ENCODE data around the gene FRMD3.

FRMD3 gene

DNA sequence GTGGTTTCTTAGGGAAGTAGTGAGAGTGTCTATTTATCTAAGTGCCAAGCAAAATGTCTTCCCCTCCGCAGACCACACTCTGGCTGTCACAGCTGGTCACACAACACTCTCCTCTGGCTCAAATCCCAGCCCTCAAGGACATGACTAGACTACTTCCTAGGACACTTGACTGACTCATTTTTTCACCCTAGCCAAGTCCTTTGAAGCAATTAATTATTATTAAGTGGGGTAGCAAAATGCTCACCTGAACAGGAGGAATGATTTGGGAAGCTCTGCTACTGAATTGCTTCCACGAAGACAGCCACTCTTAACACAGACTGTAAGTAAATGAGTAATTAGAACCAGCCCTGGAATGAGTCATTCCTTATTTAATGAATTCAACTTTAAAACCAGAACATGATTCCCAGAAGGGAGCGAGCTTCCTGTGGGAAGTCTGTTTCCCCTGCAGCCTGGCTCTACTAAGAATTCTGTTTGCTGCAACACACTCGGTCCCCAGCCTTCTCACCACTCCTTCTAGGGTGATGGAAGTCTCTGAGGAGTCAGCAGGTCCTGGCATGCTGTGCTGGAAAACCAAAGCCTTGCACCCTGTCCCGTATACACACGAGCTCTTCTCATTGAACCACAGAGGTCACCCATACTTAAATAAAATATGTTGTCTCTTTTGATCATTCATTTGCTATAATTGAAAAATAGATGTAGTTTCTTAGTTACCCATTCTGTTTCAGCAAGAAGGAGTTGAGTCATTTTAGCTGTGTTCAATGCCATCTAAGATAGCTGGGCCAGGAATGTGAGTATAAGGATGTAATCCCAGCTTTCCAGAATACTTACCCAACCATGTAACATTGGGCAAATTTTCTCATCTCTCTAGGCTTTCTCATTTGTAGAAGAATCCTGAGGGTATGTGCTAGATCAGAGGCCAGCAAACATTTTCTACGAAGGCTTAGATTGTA lies 256.6 kb downstream of the FRMD3 start:
- DNase-seq (ENCODE audit: low spot score) = peak; percentile 60

DNA sequence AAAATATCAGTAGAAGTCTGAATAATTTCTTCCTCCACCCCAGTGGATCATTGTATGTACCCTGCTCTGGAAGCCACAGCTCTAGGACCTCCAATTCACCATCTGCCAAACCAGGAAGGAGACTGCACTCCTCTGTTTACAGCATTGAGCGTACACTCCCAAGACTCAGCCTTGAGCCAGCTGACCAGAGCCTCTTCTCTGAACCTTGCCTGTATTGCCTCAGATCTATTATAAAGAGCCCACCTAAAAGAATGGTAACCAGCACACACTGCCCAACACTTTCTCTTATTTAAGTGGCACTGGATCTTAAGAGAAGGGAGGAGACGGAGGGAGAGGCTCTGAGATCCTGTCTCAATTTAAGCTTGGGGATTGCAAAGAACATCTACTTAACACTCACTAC lies 257.4 kb downstream of the FRMD3 start:
- DNase-seq (ENCODE audit: low spot score) = no peak

DNA sequence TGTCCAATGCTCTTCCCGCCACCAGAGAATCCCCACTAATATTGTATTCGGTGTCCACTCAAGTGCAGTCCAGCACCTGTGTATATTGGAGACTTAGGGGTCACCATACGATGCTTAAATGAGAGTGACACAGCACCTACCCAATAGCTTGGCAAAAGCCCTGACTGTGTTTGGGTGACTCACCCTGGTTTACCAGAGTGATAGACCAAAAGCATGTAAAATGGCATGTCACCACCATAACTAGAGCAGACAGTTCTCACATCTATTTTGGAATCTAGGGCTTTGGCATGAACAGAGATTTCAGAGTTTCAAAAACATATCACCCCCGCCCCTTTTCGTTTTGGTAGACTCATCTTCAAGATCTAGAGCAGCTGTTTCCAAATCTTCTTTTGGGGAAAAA lies 257.9 kb downstream of the FRMD3 start:
- no peak for DNase-seq (ENCODE audit: low spot score)

DNA sequence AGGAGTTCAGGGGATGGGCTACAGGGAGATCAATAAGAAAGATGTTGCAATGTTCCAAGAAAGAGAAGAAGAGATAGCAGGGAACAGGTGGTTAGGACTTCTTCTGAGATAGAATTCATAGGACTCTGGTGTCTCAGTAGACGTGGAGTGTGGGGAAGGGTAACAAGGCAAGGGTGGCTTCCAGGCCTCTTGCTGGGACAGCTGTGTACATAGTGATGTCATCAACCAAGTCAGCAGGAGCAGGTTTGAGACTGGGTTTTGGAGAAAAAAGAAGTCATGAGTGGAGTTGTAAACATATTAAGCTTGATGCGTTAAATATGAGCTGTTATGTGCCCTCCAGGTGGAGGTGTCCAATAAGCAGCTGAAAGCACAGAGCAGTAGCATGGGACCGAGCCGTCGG lies 263.4 kb downstream of the FRMD3 start:
- DNase-seq (ENCODE audit: low spot score) = no peak

DNA sequence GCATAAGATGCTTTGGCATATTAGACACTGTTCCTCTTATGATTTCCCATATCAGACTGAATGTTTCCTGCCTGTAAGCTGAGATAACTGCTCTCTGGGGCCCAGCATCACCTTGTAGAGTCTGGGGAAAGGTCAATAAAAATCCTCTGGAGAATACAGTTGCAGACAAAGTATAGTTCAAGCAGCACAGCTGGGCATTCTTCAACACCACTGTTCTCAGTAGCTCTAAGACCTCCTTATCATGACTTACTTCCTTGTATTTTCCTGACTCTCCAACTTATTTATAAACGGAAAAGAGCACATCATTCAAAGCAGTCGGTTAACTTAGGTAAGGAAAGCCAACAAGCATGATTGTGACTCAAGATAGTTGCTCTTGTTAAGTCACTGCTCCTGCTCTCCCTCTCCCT lies 266.5 kb downstream of the FRMD3 start:
- no peak for DNase-seq (ENCODE audit: low spot score)

DNA sequence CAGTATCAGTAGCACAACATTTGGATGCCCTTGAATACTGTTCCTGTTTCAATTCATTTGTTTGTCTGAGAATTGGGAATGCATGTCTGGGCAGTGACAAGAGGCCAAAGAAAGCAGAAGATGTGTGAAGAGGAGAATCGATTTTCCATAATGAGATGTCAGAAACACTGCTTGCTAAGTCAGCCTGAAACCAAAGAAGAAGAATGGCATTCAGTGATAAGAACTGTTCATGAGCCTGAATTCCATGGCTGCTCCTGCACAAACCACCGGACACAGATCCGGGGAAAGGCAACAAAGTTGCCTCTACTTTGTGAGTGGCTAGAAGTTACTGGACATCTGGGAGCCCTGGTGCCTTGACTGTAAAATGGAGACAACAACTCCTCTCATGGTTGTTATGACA lies 268.1 kb downstream of the FRMD3 start:
- DNase-seq (ENCODE audit: low spot score) = no peak

DNA sequence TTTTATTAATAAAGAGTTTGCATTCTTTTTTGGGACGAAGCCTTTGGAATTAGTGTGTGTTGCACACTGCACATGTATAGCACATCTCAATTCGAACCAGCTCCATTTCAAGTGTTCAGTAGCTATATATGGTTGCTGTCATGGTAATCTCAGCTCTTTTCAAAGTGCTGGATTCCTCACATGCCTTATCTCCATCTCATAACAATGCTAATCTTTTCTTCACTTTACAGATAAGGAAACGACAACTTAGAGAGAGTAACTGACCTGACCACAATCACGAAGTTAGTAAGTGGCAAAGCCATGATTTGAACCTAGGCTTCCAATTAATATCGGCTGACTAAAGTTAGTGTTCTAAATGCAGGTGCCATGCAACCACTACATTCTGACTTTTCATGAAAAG lies 270.5 kb downstream of the FRMD3 start:
- no peak for DNase-seq (ENCODE audit: low spot score)

DNA sequence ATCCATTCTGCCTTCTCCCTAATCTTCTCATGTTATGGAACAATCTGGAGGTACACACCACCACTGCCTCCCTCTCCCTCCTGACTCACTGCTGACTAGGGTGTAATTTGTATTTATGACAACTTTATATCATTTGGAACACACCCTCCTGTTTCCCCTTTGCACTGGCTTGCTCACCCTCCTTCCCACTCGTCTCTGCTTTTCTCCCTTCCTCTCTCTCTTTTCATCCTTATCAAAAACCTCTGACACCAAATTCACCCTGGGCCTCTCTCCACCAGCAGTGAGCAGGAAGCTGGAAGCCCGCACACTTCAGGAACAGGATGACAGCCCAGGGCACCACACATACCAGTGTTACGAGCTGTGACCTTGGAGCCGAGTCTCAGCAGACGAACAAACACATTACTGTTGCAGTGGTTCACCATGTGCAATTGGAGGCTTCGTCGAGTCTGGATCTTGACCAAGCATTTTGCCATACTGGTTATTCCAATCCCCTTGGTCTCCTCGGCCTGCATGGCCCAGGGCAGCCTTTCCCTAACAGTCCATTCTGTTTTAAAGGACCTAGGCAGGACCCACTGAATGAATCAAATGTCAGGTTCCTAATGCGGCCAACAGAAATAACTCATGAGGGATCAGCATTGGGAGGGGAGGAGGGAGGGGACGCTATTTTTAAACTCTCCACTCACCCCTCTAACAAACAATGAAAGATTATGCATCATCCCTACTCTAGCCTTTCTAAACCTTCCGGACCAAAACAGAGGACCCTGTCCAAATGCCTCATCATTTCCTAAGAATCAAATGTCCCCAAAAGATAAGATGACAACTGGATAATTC lies 271.3 kb downstream of the FRMD3 start:
- DNase-seq (ENCODE audit: low spot score) = peak; percentile 40

DNA sequence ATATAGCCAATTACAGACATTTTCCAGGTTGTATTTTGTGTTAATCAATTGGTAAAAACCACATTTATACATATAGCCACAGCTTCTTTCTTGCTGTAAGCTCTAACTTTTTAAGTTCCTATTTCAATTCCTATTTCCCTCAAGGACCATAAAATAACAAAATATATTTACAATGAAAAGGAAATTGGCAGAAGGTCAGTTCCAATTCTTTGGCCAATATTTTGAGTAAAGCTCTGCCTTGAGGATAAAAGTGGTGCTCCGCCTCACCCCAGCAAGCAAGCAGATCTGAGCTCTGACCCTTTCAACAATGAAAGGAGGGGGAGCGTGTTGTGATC lies 271.9 kb downstream of the FRMD3 start:
- DNase-seq (ENCODE audit: low spot score) = no peak

DNA sequence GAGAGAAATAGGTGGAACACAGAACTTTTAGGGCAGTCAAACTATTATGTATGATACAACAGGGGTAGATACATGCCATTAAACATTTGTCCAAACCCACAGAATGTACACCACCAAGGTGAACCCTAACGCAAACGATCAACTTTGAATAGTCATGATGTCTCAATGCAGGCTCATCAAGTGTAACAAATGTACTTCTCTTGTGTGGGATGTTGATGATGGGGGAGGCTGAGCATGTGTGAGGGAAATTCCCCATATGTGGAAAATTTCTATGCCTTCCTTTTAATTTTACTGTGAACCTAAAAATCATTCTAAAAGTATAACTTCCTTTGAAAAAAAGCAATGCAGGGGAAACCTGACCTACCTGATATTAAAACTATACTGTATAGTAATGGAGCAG lies 273.9 kb downstream of the FRMD3 start:
- DNase-seq (ENCODE audit: low spot score) = no peak

DNA sequence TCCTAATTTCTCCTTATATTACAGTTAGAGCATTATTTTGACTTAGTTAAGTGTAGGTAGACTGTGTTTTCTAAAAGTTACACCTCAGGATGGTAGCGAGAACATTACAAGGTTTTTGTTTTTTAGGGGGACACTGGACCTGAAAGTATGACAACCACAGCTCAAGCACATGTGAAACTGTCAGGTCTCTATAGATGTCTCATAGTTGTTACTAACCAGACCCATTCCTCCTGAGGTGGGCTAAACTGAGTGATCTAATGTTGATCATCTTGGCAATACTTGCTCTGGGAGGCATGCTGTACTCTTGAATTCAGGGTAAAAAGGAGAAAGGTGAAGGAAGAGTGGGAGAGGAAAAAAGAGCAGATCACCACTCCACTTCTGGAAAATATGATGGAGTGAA lies 278.6 kb downstream of the FRMD3 start:
- DNase-seq (ENCODE audit: low spot score) = no peak

DNA sequence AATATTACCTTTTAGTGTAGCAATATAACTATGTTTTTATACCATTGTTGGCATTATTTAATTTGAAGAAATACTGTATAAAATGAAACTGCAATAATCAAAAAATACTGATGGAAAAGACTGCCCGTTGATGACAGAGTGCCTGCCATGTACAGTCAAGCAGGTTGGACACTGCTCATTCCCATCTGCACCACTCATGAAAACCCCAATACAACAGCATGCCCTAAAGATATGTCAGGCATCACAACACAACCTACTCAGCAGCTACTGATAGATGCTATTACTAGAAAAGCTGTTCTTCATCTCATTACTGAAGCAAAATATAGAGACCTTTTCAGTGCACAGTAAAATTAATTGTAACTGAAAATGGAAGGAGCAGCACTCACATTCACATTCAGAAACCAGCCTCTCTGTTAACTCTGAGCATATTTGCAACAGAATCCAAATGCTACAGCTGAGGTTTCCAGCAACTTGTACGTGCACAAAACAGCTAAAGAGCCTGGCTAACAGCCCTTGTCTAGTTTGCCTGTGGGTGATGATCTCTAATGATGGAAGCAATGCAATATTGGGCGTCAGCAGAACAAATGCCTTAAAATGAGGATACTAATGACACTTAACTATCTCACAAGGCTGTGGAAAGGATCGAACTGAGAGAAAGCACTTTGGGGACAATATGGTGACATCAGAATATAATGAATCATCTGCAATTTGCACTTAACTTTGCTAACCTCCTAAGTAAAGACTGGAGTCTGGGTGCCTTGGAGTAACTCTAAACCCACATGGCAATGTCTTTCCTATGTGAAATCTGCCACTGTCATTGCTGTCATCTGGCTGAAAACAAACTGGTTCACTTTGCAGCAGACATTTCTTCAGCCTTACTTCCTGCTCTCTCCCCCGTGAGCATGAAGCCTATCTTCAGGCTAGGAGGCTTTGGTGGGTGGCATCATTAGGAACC lies 280.0 kb downstream of the FRMD3 start:
- no peak for DNase-seq (ENCODE audit: low spot score)

DNA sequence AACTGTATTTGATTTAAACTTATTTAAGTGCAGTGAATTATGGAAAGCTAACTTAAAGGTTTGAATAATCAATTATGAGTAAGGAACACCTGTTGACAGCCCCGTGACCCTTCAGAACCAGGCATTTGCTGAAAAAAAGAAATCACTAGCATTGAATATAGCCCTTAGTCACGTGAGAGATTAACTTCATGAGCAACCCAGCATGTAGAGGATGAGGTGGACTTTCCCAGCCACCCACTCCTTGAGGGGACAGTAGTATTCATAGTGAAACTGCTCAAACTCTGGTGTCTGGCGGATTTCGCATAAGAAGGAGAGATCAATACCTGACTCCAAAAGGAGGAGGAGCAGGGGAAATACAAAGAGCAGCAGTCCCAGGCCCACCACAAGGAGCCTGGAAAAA lies 290.5 kb downstream of the FRMD3 start:
- DNase-seq (ENCODE audit: low spot score) = no peak

DNA sequence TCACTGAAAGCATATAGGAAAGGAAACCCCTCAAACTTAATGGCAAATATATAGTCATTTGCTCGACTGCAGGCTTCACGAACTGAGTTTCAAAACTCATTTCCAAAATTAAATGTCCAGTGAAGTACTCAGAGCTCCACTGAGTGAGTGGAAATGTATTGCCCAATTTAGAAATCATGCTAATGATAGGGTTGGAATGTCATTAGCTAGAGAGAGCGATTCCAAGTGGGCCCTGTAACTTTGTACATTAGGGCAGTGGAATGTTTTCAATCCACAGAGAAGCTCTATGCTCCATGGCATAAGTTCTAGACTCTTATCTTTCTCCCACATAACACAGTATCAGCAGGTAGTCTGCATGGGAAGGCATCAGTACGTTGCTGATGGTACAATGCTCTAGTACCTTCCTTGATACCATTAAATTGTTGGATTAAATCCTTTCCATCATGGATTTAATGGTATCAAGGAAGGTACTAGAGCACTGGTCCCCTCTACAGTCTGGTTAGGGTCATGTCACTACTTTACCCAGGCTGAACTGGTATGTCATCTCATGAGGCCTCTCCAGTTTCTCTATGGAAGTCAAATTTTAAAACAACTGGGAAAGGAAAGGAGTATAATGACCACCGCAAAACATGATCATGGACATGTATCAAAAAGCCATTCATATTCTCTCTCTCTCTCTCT lies 292.1 kb downstream of the FRMD3 start:
- no peak for DNase-seq (ENCODE audit: low spot score)

DNA sequence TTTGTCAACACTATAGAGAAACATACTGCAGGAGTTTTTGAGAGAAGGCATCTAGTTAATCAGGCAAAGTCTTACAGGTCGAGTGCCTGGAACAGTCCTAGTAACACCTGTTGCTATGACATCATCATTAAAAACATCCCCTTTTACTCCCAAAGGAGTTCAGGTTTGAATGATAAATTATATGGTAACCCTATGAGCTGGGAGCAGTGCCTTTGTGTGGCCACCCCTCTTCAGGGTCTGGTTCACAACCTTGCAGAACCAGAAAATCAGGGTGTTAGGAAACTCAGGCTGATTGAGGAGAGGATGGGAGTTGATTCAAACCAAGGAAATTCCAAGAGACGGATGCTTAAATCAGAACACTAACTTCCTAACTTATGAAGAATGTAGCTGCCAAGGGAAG lies 296.1 kb downstream of the FRMD3 start:
- no peak for DNase-seq (ENCODE audit: low spot score)

DNA sequence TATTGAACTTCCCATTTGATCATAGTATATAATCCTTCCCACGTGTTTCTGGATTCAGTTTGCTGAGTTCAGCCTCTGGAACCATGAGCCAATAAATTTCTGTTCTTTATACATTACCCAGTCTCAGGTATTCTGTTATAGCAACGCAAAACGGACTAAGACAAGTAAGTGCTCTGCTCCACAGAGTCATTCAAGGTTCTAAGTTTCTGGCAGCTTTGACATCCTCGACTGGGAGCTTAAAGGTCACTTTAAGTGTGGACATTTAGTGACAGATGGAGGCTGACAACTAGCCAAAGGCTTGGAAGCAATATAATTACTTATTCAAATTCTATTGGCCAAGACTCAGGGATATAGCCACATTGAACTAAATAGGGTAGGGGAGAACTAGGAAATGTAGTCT lies 297.5 kb downstream of the FRMD3 start:
- DNase-seq (ENCODE audit: low spot score) = no peak

DNA sequence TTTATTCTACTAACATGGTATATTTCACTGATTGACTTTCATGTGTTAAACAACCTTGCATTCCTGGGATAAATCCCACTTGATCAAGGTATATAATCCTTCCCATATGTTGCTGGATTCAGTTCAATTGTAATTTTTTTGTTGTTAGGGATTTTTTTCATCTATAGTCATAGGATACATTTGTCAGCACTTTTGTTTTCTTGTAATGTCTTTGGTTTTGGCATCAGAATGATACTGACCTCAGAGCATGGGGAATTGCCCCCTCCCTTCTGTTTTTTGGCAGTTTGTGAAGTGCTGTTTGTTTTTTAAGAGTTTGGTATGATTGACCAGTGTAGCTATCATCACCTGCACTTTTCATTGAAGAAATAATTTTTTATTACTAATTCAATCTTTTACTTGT lies 298.5 kb downstream of the FRMD3 start:
- DNase-seq (ENCODE audit: low spot score) = no peak

DNA sequence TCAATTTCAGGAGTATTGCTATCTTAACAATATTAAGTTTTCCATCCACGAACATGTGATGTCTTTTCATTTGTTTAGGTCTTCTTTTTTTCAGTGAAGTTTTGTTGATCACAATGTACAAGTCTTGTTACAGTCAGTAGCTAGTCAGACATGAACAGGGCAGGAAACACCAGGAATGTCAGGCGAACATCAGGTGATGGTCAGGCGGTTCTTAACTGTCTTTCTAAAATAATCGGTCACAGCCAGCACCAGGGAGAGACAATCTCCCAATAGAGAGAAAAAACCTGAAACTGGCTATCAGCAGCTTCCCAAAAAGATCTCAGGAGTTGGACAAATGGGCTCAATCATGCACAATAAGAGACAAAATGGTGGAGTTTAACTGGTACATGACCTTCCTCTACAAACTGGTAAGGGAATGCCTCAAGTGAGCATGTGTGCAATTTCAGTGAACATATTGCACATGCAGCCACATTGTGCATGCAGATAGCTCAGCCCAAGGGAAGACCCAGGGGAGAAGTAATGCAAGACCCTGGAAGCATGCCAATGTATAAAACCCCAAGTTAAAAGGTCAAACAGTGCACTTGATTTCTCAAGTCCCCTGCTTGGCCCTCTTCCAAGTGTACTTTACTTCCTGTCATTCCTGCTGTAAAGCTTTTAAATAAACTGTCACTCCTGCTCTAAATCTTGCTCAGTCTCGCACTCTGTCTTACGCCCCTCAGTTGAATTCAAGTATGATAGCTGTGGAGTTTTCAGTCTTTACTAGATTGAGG lies 299.1 kb downstream of the FRMD3 start:
- no peak for DNase-seq (ENCODE audit: low spot score)

DNA sequence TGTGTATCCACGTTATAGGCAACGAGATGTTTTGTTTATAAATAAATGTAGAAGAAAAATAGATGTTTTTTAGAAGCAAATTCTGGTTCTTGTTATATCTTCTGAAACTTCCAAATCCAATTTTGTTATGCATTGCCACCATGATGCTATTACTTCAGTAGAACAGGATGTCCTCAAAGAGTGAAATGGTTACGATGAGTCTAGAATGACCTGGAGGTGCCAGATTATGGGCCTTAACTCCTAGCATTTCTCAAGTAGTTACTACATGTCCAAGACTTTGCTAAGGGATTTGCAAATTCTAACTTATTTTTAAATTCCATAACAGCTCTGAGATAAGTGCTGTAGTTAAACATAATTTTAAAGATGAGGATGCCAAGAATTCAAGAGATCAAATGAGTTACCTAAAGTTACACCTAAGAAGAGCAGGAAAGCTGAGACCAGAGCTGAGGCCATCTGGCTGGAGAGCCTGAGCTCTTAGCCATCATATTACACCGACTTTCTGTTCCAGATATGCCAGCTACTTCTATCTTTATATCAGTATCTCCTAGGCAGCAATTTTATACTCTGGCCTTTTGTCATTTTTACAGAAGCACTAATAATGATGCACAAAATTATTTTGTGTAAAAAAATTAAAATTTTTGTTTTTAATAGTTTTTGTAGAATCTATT lies 302.0 kb downstream of the FRMD3 start:
- DNase-seq (ENCODE audit: low spot score) = no peak

DNA sequence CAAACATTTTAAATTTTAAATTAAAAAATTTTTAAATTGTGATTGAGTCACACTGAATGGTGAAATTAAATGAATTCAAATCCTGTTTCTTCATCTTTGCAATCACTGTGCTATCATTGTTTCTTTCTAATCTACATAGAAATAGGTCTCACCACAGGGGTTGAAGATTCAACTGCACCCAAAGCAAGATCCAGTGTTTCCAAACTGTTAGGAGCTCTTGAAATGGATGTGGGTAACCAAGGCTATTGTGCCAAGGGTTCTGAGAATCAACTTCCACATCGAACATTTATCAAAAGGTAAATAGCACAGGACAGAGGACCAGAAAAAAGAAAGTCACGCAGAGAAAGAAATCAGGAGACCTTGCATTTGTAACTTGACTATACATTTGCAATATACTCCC lies 302.7 kb downstream of the FRMD3 start:
- no peak for DNase-seq (ENCODE audit: low spot score)
